NCI-H2227 (cell line): ENCODE measurements around the gene CKB.
"Not testable (repeated sequence)": the region's sequence is repeated elsewhere in the genome, so short reads cannot be mapped to it uniquely, and the experiment has no call there.

Source experiments
- DNase-seq: peaks from one replicate; lab custom pipeline; 2025; ENCODE audit not compliant: unreplicated experiment; lab: John Stamatoyannopoulos, UW

The CKB gene

DNA sequence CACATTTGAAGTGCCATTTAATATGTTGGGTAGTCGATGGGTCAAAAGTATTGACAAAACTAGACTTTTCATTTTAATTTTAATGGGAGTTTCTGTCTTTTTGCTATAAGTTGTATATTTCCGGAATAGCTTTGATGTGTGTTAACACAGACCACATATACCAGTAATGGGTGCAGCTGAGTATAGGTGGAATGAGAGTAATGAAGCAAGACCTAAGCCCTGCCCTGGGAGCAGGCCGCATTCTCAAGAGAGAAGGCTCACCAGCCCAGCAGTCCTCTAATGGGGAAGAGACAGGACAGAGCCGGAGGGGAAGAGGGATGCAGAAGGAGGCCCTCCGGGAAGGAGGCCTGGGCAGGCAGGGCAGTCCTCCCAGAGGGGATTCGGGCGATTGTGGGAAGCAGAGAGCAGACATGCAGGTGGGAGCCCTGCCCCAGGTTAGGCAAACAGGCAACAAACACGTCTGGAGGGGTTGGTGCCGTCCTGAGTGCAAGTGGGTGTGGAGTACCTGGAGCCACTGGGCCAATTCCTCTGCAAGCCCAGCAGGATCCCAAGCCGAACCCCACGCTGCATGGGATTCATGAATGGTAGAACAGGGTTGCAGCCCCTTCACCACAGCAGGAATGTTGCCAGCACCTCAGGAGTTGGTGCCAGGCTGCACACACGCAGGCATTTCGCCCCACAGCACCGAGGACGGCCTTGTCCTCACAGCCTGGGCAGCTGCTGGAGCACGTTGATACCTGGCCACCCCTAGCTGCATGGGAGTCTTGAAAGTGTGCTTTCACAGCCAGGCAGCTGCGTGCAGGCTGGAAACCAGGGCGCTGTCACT, 7.8 kb downstream of the CKB start:
- DNase-seq = no peak

GRCh38 chr14:103512701-103513611, 9.7 kb downstream of the CKB start:
- DNase-seq = peak; percentile 67

GRCh38 chr14:103512180-103512579, 10.4 kb downstream of the CKB start:
- not testable (repeated sequence) for DNase-seq

DNA sequence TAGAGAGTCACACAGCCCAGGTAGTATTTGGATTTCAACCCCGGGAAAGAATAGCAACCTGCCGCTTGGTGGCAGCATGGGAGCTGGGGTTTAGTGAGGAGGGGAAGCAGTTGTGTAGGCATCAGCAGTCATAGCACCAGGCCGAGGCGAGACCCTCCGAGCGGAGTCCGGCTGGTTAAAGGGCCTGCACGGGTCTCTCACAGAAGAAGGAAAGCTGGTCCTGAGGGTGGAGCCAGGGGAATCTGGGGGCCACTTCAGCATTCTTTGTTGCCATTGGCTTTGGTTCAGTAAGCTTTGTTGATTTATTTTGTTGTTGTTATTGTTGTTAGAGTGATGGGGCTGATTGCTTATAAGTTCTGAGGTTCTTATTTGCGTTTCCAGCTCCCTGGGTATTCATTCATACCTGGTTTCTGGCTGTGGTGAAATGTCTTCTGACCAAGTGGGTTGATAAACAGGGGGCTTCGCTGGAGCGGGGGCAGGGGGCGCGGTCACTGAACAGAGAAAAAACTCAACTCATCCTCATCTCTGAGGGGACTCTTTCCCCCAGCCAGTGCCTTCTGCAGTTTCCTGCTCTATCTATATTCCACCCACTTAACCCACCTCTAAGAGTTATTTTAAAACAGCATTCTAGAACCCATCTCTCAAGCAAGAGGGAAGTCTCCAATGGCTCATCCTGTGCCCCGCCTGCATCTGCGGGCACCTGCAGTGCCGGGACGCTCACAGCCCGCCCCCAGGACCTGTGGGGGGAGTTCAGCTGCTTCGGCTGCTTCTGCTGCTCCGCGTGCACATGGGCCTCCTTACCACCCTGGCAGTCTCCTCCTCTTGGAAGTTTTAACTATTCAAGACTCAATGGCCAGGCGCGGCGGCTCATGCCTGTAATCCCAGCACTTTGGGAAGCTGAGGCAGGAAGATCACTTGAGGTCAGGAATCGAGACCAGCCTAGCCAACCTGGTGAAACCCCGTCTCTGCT, 11.6 kb downstream of the CKB start:
- no peak for DNase-seq

- no peak for DNase-seq
Measured at GRCh38 chr14:103509864-103510723, 12.5 kb downstream of the CKB start.

- no peak for DNase-seq
Measured at GRCh38 chr14:103508521-103509329, 13.9 kb downstream of the CKB start.

GRCh38 chr14:103507751-103508150, 14.9 kb downstream of the CKB start:
- DNase-seq = no peak

GRCh38 chr14:103504991-103505565, 17.6 kb downstream of the CKB start:
- no peak for DNase-seq

- DNase-seq = no peak
Measured at GRCh38 chr14:103503296-103503695, 19.3 kb downstream of the CKB start.

DNA sequence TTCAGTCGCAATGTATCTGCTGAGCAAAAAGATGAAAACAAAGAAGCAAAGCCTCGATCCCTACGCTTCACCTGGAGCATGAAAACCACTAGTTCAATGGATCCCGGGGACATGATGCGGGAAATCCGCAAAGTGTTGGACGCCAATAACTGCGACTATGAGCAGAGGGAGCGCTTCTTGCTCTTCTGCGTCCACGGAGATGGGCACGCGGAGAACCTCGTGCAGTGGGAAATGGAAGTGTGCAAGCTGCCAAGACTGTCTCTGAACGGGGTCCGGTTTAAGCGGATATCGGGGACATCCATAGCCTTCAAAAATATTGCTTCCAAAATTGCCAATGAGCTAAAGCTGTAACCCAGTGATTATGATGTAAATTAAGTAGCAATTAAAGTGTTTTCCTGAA, 19.8 kb downstream of the CKB start:
- DNase-seq = no peak

DNA sequence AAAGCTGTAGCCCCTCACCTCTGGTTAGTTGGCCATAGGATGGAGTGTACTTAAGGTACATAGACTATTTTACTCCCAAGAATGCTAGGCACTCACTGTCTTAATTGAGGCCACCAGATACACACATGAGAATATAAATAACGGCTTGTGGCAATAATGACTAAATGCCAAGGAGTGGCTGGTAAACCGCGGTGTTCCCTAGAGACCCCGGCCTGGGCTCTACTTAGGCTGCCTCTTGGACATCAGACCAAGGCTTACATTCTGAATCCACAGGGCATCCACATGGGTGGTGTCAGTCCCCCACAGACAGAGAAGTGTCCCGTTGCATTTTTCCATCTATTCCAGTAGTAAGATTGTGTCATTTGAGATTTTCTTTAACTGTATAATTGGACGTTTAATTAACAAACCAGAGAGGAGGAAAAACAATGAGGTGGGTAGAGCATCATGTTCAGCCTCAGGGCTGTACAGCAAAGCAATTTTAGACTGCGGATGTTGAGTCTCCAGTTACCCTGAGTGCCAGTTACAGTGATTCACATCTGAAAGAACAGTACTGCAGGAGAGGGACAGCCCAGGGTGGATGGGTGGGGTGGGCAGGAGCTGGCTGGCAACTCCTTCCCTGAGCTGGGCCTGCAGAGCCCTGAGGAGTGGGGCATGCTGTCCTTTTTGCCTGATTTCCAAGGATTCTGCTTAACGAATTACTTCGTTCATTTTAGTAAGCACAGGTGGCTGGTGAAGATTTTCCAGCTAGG, 20.5 kb downstream of the CKB start:
- no peak for DNase-seq

GRCh38 chr14:103501041-103501870, 21.4 kb downstream of the CKB start:
- no peak for DNase-seq

DNA sequence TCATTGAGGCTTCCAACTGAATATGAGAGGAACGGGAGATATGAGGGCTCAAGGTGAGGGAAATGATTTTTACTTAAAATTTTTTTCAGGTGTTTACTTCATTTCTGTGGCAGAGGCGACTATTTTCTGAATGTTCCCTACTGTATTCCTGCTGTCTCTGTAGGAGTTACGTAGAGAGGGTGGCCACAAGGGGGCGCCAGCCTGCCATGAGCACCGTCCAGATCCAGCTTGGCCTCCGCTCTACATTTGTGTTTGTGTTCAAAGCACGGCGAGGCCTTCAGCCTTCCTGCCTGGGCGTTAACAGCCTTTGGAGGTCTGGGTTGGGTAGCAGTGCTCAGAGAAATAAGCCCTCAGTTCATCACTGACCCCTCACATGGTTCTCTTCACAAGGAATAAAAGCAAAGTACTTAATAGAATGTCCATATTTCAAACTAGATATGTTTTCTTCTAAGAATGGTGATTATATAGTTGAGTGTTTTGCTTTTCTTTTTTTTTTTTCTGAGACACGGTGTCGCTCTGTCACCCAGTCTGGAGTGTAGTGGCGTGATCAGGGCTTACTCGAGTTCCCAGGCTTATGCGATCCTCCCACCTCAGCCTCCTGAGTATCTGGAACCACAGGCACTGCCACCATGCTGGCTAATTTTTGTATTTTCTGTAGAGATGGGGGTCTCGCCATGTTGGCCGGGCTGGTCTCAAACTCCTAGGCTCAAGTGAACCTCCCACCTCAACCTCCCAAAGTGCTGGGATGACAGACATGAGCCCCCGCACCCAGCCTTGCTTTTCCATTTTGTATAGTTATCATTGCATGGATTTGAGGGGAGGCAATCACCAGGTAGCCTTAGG, 22.3 kb downstream of the CKB start:
- peak; percentile 89 for DNase-seq

DNA sequence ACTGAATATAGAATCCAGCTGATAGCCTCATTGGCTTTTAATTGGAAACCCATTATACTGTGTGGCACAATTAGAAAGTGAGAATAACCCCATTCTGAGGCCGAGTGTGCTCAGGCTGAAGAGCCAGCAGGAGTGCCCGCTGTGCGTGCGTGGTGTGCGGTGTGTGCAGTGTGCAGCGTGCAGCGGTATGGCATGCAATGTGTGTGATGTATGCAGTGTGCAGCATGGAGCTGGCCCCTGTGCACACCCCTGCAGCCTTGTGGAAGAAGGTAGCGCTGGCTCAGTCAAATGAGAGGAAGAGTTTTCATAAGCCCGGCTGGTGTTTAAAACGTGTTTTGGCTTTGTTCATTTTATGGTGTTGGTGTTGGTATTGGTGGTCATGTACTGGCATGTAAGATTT, 22.9 kb downstream of the CKB start:
- no peak for DNase-seq

- no peak for DNase-seq
Measured at GRCh38 chr14:103496776-103497175, 25.9 kb downstream of the CKB start.

GRCh38 chr14:103495854-103496253, 26.8 kb downstream of the CKB start:
- DNase-seq = no peak
